Thoracic aorta (tissue), 2 donors: Measurements from ENCODE around the gene PTGFRN. TPM values are rescaled to one million over a fixed set of nuclear protein-coding genes. Genes with fewer than 3 reads are reported as not detected.

Experiments used
- ATAC-seq: fragments of 150-250 bp; one replicate; pipeline ENCODE4 v1.8.0; 2017; ENCODE audit warnings: low read depth; ENCODE audit not compliant: insufficient number of reproducible peaks, low FRiP score
- DNase-seq: peaks from one replicate; pipeline ENCODE4 v3.0.0-alpha.2; 2020; ENCODE audit warnings: low spot score
- H3K27ac ChIP-seq, 2 donors: fragments of 200-600 bp; sonication (generic); 1 replicate in 1 of 2; 2 replicates in 1 of 2; pipeline ENCODE4 v1.5.1; 2016; ENCODE audit warnings: mild to moderate bottlenecking in 2 of 2, moderate library complexity in 2 of 2
- H3K27me3 ChIP-seq: fragments of 200-600 bp; sonication (generic); replicated peaks from 2 replicates; pipeline ENCODE4 v1.6.0; 2016; ENCODE audit warnings: mild to moderate bottlenecking; ENCODE audit not compliant: insufficient read depth
- H3K36me3 ChIP-seq: fragments of 200-600 bp; sonication (generic); one replicate; pipeline ENCODE4 v1.5.1; 2016
- H3K4me1 ChIP-seq, 2 donors: fragments of 200-600 bp; sonication (generic); 1 replicate in 1 of 2; 2 replicates in 1 of 2; pipeline versions ENCODE4 v1.5.1 to v1.6.0; 2016; ENCODE audit warnings: low read depth in 2 of 2, mild to moderate bottlenecking in 1 of 2; ENCODE audit not compliant: control insufficient read depth in 1 of 2
- H3K4me3 ChIP-seq: fragments of 200-600 bp; sonication (generic); 2 replicates; pipeline ENCODE4 v1.5.1; 2016; ENCODE audit warnings: mild to moderate bottlenecking
- H3K9me3 ChIP-seq: fragments of 200-600 bp; sonication (generic); 2 replicates; pipeline ENCODE4 v1.5.1; 2016
- CTCF ChIP-seq: fragments of 200-600 bp; sonication (generic); IDR thresholded peaks from one replicate; pipeline ENCODE4 v1.5.1; 2019; ENCODE audit warnings: antibody characterized with exemption
- total RNA-seq, 2 donors: library from RNA; depleted of rRNA; stranded (reverse); fragments of >200 nt; gene quantifications; one replicate each; pipeline versions ENCODE4 v1.1.0 to v1.2.3, GENCODE V29; 2016

Gene PTGFRN
- total RNA-seq, 2 donors from 2014 or later, result 24.5 to 32.7 TPM

- ATAC-seq (no peak), DNase-seq (no peak)
- Histone ChIP-seq H3K4me1 (peaks cover 10 to 27% of the 10 kb centered on the region in 2 donors), H3K27me3 (no peaks in the 10 kb centered on the region), H3K27ac (no peak overlapping the region), H3K36me3 (no peaks in the 10 kb centered on the region), H3K4me3 (no peak overlapping the region), H3K9me3 (no peaks in the 10 kb centered on the region)
- no peak for TF ChIP-seq CTCF
Measured at GRCh38 chr1:116988908-116989307, 79.2 kb downstream of the PTGFRN start.

GRCh38 chr1:116989835-116990234, 80.1 kb downstream of the PTGFRN start:
- peak overlapping the region in 1 of 2 donors; percentile 17 for H3K27ac ChIP-seq
- ATAC-seq, result no peak
- H3K27me3 ChIP-seq, result no peaks in the 10 kb centered on the region
- no peak for DNase-seq
- peaks cover 6 to 18% of the 10 kb centered on the region in 2 donors for H3K4me1 ChIP-seq
- no peak overlapping the region for H3K4me3 ChIP-seq
- H3K36me3 ChIP-seq, result no peaks in the 10 kb centered on the region
- H3K9me3 ChIP-seq, result no peaks in the 10 kb centered on the region
- no peak for TF ChIP-seq CTCF

GRCh38 chr1:116990612-116991151, 81.0 kb downstream of the PTGFRN start:
- Histone ChIP-seq H3K4me3 (no peak overlapping the region), H3K4me1 (peaks cover 6 to 13% of the 10 kb centered on the region in 2 donors), H3K27ac (peak overlapping the region; percentile 10 to 17), H3K27me3 (no peaks in the 10 kb centered on the region), H3K9me3 (no peaks in the 10 kb centered on the region), H3K36me3 (no peaks in the 10 kb centered on the region)
- ATAC-seq (peak; percentile 90), DNase-seq (peak; percentile 60)
- TF ChIP-seq CTCF, result no peak

- no peak for TF ChIP-seq CTCF
- Histone ChIP-seq H3K27ac (peak overlapping the region; percentile 10 to 17), H3K4me1 (peaks cover 6 to 13% of the 10 kb centered on the region in 2 donors), H3K36me3 (no peaks in the 10 kb centered on the region), H3K9me3 (no peaks in the 10 kb centered on the region), H3K27me3 (no peaks in the 10 kb centered on the region), H3K4me3 (no peak overlapping the region)
- DNase-seq (no peak), ATAC-seq (no peak)
Measured at GRCh38 chr1:116991171-116991845, 81.6 kb downstream of the PTGFRN start.

- DNase-seq, result no peak
- no peak for ATAC-seq
- Histone ChIP-seq H3K4me3 (no peak overlapping the region), H3K27ac (no peak overlapping the region), H3K4me1 (peaks cover 6 to 13% of the 10 kb centered on the region in 2 donors), H3K36me3 (no peaks in the 10 kb centered on the region), H3K27me3 (no peaks in the 10 kb centered on the region), H3K9me3 (no peaks in the 10 kb centered on the region)
- TF ChIP-seq CTCF, result no peak
Measured at GRCh38 chr1:116991918-116992317, 82.2 kb downstream of the PTGFRN start.
